GM11168 (cell line): ENCODE data around the gene WDR33.
"Not testable (repeated sequence)": the region's sequence is repeated elsewhere in the genome, so short reads cannot be mapped to it uniquely, and the experiment has no call there.

Experiments
- in situ Hi-C: fragments of 300-500 bp; cut with MboI; formaldehyde crosslinking; loops from one replicate; pipeline ENCODE4 v1.12.0; 2022; ENCODE audit warnings: low sequenced_read_pairs; ENCODE audit not compliant: unreplicated experiment

The WDR33 gene

GRCh38 chr2:127811397-127812321 lies 688 bp upstream of the WDR33 start:
- in situ Hi-C loops, result no loop called here

- in situ Hi-C loops, result no loop called here
Observed at GRCh38 chr2:127810156-127810618, 784 bp downstream of the WDR33 start.

- in situ Hi-C loops, result no loop called here
Observed at GRCh38 chr2:127807678-127808353, 3.2 kb downstream of the WDR33 start.

- in situ Hi-C loops, result not testable (repeated sequence)
Observed at GRCh38 chr2:127806860-127807259, 4.1 kb downstream of the WDR33 start.

- in situ Hi-C loops, result no loop called here
Observed at GRCh38 chr2:127805491-127805890, 5.5 kb downstream of the WDR33 start.

- in situ Hi-C loops, result no loop called here
Observed at GRCh38 chr2:127799926-127800325, 11.0 kb downstream of the WDR33 start.

GRCh38 chr2:127796389-127796788 lies 14.6 kb downstream of the WDR33 start:
- in situ Hi-C loops, result no loop called here

GRCh38 chr2:127794901-127795300 lies 16.1 kb downstream of the WDR33 start:
- in situ Hi-C loops, result not testable (repeated sequence)

- in situ Hi-C loops, result no loop called here
Observed at GRCh38 chr2:127792805-127793204, 18.2 kb downstream of the WDR33 start.

- in situ Hi-C loops, result no loop called here
Observed at GRCh38 chr2:127790694-127791529, 20.1 kb downstream of the WDR33 start.

GRCh38 chr2:127786048-127786809 lies 24.7 kb downstream of the WDR33 start:
- in situ Hi-C loops, result no loop called here

GRCh38 chr2:127784965-127785518 lies 25.9 kb downstream of the WDR33 start:
- in situ Hi-C loops, result no loop called here

- in situ Hi-C loops, result no loop called here
Observed at GRCh38 chr2:127783101-127783500, 27.9 kb downstream of the WDR33 start.

- in situ Hi-C loops, result no loop called here
Observed at GRCh38 chr2:127778850-127779249, 32.1 kb downstream of the WDR33 start.

- in situ Hi-C loops, result no loop called here
Observed at GRCh38 chr2:127778447-127778846, 32.5 kb downstream of the WDR33 start.

GRCh38 chr2:127776122-127776780 lies 34.7 kb downstream of the WDR33 start:
- in situ Hi-C loops, result no loop called here

- in situ Hi-C loops, result no loop called here
Observed at GRCh38 chr2:127771756-127772155, 39.2 kb downstream of the WDR33 start.

GRCh38 chr2:127770973-127771735 lies 39.8 kb downstream of the WDR33 start:
- in situ Hi-C loops, result no loop called here
